HG02840 (cell line): Measurements from ENCODE around the gene RPGRIP1.
A peak's percentile ranks its signal among the peaks of the same experiment; 100 is the strongest.
"Not testable (repeated sequence)": the region's sequence is repeated elsewhere in the genome, so short reads cannot be mapped to it uniquely, and the experiment has no call there.

Experiments
- ATAC-seq: cut with Tn5 transposase; IDR thresholded peaks from one replicate; pipeline ENCODE4 v1.9.1; 2021; ENCODE audit warnings: mild to moderate bottlenecking, moderate library complexity, moderate number of reproducible peaks; ENCODE audit not compliant: unreplicated experiment, low FRiP score

The RPGRIP1 gene

DNA sequence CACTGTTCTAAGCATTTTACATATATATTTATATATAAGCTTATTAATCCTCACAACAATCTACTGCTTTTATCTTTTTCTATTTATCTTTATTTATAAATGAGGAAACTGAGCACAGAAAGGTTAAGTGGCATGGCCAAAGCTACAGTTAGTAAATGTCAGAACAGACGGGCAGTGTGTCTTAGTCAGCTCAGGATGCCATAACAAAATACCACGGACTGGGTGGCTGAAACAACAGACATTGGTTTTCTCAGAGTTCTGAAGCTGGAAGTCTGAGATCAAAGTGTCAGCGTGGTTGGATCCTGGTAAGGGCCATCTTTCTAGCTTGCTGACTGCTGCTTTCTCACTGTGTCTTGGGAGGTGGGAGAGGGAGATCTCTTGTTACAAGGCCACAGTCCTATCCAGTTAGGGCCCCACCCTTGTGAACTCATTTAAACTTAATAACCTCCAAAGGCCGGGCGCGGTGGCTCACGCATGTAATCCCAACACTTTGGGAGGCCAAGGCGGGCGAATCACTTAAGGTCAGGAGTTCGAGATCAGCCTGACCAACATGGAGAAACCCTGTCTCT is 19.8 kb downstream of the RPGRIP1 start:
- ATAC-seq: no peak

DNA sequence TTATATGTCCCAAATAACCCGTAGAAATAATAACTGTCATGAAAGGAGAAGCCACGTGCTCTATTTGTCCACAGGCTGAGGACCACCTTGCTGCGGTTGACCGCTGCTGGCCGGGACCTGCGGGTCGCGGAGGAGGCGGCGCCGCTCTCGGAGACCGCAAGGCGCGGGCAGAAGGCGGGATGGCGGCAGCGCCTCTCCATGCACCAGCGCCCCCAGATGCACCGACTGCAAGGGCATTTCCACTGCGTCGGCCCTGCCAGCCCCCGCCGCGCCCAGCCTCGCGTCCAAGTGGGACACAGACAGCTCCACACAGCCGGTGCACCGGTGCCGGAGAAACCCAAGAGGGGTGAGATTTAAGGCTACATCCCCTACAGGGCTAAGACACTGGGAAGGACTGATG is 21.0 kb downstream of the RPGRIP1 start:
- no peak for ATAC-seq

DNA sequence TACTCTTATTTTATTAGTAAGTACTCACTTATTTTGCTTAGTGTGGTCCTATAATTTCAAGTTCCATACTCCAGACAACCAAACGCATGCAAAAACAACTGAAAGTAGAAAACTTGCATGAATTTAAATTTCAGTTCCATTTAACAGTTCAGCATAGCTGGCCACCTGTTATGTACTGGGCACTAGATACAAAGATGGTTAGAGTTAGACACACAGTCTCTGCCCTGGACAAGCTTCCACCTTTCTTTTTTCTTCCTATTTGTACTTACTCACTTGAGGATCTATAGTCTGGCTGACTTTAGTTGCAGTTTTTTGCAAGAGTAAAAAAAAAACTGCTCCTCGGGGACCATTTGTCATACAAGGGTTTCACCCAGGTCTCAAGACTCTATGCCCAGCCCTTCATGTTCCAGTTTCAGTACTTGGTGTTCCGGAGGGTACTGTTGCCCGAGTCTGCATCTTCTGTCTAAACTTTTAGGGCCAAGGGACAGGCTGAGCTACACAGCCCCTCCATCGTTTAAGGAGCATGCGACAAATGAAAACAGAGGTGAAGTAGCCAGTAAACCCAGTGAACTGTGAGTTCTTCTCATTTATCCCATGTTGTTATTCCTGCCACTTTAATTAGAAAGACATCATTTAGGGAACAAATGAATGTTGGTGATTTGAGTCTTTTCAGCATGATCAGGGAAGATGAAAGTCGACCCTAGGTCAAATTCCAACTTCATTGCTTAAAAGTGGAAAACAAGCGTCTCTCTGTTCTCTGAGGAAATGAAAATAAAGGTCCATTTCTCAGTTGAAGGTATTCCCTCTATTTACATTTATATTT is 22.3 kb downstream of the RPGRIP1 start:
- ATAC-seq: no peak

DNA sequence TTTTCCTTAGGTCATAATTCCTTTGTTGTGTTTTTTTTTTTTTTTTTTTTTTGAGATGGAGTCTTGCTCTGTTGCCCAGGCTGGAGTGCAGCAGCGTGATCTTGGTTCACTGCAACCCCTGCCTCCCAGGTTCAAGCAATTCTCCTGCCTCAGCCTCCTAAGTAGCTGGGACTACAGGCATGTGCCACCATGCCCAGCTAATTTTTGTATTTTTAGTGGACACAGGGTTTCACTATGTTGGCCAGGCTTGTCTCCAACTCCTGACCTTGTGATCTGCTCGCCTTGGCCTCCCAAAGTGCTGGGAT is 22.9 kb downstream of the RPGRIP1 start:
- ATAC-seq: not testable (repeated sequence)

DNA sequence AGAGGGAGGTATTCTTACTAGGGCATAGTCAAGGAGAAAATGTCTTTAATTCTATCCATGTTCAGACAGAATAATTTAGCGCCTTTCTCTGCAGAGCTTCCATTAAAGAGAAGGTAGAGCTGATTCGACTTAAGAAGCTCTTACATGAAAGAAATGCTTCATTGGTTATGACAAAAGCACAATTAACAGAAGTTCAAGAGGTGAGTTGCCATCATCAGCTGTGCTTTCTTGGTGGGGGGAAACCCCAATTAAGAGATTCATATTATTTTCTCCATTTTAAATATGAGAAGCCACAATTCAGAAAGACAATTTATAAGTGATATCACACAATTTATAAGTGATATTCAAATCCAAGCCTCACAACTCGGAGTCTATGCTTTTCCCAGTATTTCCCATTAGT is 27.8 kb downstream of the RPGRIP1 start:
- ATAC-seq: no peak

DNA sequence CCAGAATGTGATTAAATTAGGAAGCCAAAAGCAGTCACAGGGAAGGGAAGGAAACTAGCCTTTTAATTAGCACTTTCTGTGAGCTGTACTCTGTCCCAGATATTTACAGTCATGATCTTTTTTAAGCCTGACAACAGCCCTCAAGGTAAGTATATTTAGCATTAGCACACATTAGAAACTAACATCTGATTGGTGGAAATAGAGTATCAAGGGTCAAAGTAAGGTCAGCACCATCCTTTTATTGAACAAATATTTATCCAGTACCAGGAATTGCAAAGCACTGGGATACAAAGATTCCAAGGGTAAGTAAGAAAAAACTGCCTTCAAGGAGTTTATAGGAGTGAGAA is 28.2 kb downstream of the RPGRIP1 start:
- no peak for ATAC-seq

DNA sequence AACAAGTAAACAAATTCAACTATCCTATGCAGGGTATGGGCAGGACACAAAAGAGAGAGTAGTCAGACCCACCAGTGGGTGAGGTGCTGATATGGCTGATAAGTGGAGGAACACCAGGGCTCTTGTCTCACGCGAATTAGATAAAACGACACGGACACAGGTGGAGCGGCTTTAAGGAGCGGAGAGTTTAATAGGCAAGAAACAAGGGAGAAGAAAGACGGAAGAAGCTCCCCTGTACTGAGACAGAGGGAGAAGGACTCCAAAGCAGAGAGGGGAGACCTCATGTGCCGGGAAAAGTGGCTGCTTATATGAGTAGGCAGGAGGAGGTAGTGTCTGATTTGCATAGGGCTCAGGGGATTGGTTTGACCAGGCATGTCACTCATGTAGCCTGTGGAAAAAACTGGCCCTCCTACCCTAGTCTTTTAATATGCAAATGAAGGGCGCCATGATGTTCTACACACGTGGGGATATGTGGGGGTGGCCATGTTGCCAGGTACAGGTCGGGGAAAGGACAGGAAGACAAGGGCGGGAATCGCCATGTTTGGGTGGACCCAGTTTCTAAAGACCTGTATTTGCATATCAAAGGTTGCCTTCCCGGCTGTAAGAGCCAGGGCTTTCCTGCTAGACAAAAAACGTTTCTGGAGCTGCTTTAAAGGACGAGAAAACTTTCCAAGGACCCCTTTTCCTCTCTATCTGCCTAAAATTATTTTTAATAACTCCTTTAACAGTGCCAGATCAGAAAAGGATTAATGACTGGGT is 28.8 kb downstream of the RPGRIP1 start:
- ATAC-seq: peak; percentile 82

DNA sequence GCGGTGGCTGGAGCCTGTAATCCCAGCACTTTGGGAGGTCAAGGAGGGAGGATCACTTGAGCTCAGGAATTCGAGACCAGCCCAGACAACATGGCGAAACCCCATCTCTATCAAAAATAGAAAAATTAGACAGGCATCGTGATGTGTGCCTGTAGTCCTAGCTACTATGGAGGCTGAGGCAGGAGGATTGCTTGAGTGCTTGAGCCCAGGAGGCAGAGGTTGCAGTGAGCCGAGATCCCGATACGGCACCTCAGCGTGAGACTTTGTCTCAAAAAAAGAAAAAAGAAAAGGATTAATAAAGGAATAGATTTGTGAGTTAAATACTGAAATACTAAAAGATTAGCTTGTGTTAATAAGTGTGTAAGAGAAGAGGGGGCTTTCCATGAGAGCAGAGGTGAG is 29.4 kb downstream of the RPGRIP1 start:
- ATAC-seq: no peak

DNA sequence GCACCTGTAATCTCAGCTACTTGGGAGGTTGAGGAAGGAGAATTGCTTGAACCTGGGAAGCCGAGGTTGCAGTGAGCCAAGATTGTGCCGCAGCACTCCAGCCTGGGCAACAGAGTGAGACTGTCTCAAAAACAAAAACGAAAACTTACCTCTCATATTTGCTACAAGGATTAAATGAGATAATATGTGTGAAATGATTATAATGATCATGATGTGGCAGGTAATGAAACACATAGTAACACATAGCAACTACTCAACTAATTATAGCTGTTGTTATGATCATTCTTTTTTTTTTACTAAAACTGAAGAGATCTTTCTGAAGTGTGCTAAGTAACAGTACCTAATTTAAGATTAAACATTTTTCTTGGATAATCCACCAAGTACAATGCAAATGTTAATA is 30.1 kb downstream of the RPGRIP1 start:
- ATAC-seq: no peak

DNA sequence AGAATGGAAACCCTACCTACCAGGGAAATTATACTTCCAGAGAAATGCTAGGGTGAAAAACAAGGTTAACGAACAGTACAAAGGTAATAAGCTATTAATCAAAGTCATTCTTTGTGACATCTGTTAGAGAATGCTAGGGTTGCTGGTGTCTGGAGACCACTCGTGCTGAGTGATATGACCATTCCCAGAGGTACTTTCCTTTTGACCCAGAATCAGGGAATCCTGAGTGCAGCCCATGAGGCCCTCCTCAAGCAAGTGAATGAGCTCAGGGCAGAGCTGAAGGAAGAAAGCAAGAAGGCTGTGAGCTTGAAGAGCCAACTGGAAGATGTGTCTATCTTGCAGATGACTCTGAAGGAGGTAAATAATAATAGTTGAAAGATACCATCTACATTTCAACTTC is 31.7 kb downstream of the RPGRIP1 start:
- no peak for ATAC-seq

DNA sequence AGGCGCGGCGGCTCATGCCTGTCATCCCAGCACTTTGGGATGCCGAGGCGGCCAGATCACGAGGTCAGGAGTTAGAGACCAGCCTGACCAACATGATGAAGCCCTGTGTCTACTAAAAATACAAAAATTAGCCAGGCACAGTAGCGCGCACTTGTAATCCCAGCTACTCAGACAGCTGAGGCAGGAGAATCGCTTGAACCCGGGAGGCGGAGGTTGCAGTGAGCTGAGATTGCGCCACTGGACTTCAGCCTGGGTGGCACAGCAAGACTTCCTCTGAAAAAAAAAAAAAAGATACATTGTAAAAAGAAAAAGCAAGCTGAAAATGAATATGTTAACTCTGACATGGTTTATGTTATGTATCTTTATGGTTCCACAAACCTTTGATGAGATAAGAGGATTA is 33.6 kb downstream of the RPGRIP1 start:
- ATAC-seq: no peak

DNA sequence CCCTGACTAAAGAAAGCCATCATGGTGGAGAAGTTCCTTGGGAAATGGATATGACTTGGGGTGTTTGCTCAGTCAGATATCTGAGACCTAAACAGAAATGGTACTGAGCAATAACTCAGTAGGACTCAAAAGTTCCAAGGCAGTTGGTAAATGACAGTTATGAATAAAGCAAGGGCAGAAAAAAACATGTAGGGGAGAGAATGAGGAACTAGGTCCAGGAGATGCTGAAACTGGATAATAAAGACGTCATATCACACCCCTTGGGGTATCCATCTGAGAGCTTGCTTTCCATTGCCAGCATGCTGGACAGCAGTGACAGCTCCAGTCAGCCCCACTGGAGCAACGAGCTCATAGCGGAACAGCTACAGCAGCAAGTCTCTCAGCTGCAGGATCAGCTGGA is 37.5 kb downstream of the RPGRIP1 start:
- no peak for ATAC-seq

DNA sequence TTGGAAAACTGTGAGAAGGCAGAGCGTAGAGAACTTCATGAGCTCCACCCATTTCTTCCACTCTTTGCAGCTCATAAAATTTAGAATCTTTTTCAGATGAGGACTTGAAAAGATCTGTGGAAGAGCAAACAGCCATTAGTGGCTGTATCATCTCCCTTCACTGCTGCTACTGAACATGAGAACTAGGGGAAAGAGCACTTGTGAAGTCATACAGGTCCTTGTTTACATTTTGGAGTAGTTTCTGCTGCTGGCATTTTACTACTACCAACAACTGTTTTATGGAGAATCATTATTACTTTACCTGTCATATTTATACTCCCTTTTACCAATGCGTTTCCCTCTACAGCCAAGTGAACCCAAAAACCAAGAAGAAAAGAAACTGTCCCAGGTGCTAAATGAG is 41.0 kb downstream of the RPGRIP1 start:
- ATAC-seq: no peak

DNA sequence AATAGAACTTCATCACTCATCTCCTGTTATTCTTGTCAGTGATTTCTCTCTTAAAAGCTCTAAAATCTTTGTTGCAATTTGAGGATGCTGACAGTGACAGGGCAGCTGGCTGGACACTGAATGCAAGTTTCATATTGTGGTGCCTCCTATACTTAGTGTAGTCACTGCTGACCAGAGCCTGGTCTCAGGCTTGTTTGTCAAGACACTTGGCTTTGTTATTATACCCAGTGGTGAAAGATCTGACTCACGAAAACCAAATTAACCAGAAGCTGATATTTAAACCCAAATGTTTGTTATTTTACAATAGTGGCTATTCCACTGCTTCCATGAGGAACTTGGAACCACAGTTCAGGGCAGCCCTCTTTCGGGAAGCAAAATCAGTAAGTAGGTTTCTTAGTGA is 42.8 kb downstream of the RPGRIP1 start:
- ATAC-seq: no peak

DNA sequence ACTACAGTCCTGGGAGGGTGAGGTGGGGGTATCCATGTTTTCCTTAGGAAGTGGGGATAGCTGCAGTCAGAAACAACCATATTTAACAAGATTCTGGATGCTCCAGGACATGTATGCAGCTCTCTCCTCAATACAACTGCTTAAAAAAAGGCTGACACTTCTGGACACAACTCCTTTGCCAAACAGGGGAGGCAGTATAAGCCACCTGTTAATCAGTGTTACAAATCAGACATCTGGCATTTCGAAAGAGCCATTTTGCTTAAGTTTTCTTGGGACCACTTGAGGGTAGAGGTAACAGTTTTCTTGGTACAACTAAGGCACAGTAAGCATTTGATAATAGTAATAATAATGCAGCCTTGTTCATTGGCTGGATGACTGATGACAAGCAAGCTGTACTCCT is 47.1 kb downstream of the RPGRIP1 start:
- no peak for ATAC-seq
